K562 (cell line): ENCODE results near the gene LIN9. TPM values are rescaled to one million over a fixed set of nuclear protein-coding genes. Genes with fewer than 3 reads are reported as not detected.

Experiments used
- ATAC-seq: fragments of 200-7000 bp; cut with Tn5 transposase; 3 replicates; pipeline ENCODE4 v1.9.1; 2020; ENCODE audit warnings: moderate library complexity
- BruUV-seq: library from RNA; stranded (reverse); fragments of 400-500 nt; replicated peaks from 2 replicates; lab custom pipeline; 2021; lab: Mats Ljungman, UMichigan
- CTCF ChIA-PET: fragments of 300-600 bp; formaldehyde crosslinking; extraction: SDS; loops from one replicate; lab custom pipeline; 2021; ENCODE audit warnings: low intra/inter-chr PET ratio; lab: Yijun Ruan, JAX
- POLR2A ChIA-PET: fragments of 300-600, 350-650 bp; sonication (Branson Sonifier 250); formaldehyde crosslinking; extraction: SDS; loops from one replicate; lab custom pipeline; 2021; ENCODE audit warnings: antibody characterized with exemption, inconsistent platforms; lab: Yijun Ruan, JAX
- DNase-seq, 4 experiments: peaks; one replicate each; pipeline versions ENCODE4 v3.0.0 to v3.0.0-alpha.2; 2011 to 2018; ENCODE audit warnings: low spot score in 3 of 4, mixed read lengths in 3 of 4; ENCODE audit errors: extremely low read depth in 1 of 4
- FAIRE-seq: peaks from 2 replicates; lab custom pipeline; 2011; peaks lifted over from hg19 to GRCh38; lab: Jason Lieb, UNC
- H2AFZ ChIP-seq: 2 replicates; pipeline ENCODE4 v1.6.0; 2011; ENCODE audit warnings: low read depth, low read length, control low read depth, inconsistent platforms
- H3K27ac ChIP-seq: fragments of 200-600 bp; 3 replicates; pipeline ENCODE4 v1.8.0; 2011; ENCODE audit warnings: low read depth, mild to moderate bottlenecking, control low read depth, inconsistent platforms, low read length, moderate library complexity, mixed read lengths; ENCODE audit errors: extremely low read depth
- H3K27me3 ChIP-seq, 2 experiments: fragments of 300-600 bp in 1 of 2; 2 replicates in 1 of 2; 3 replicates in 1 of 2; pipeline versions ENCODE4 v1.6.0 to v1.8.0; 2011; ENCODE audit warnings: inconsistent platforms in 2 of 2, low read length in 2 of 2, mild to moderate bottlenecking in 1 of 2, mixed read lengths in 1 of 2, moderate library complexity in 1 of 2; ENCODE audit not compliant: control insufficient read depth in 2 of 2, insufficient read depth in 2 of 2
- H3K36me3 ChIP-seq: fragments of 300-600 bp; 3 replicates; pipeline ENCODE4 v1.8.0; 2011; ENCODE audit warnings: mild to moderate bottlenecking, low read length, inconsistent platforms; ENCODE audit not compliant: control insufficient read depth, insufficient read depth
- H3K4me1 ChIP-seq, 2 experiments: fragments of 200-600 bp in 1 of 2; replicated peaks in 1 of 2; 2 replicates in 1 of 2; 3 replicates in 1 of 2; pipeline versions ENCODE4 v1.5.1 to v1.8.0; 2011; ENCODE audit warnings: inconsistent platforms in 2 of 2, low read length in 2 of 2, mild to moderate bottlenecking in 1 of 2, mixed read lengths in 1 of 2, moderate library complexity in 1 of 2; ENCODE audit not compliant: control insufficient read depth in 2 of 2, insufficient read depth in 2 of 2
- H3K4me2 ChIP-seq: 2 replicates; pipeline ENCODE4 v1.6.1; 2011; ENCODE audit warnings: low read length, control low read depth, inconsistent platforms, mixed read lengths; ENCODE audit not compliant: insufficient read depth
- H3K4me3 ChIP-seq: fragments of 200-600 bp; sonication (generic), shearing (Covaris generic); 2 replicates; pipeline ENCODE4 v1.5.1; 2016; ENCODE audit warnings: control low read depth, inconsistent platforms
- H3K79me2 ChIP-seq: fragments of 200-600 bp; 3 replicates; pipeline ENCODE4 v1.8.0; 2011; ENCODE audit warnings: low read length, inconsistent platforms; ENCODE audit not compliant: control insufficient read depth, insufficient read depth
- H3K9ac ChIP-seq, 2 experiments: 2 replicates each; pipeline versions ENCODE4 v1.6.0 to v1.6.1; 2011; ENCODE audit warnings: low read depth in 2 of 2, low read length in 2 of 2, control low read depth in 1 of 2, inconsistent platforms in 1 of 2, mild to moderate bottlenecking in 1 of 2, mixed read lengths in 1 of 2; ENCODE audit not compliant: insufficient read depth in 1 of 2
- H3K9me1 ChIP-seq: one replicate; pipeline ENCODE4 v1.6.0; 2011; ENCODE audit warnings: inconsistent platforms, mild to moderate bottlenecking, low read length, moderate library complexity; ENCODE audit not compliant: control insufficient read depth, insufficient read depth
- H3K9me3 ChIP-seq: replicated peaks from 2 replicates; pipeline ENCODE4 v1.5.1; 2011; ENCODE audit warnings: low read depth, low read length, inconsistent platforms; ENCODE audit not compliant: control insufficient read depth, insufficient read depth
- H4K20me1 ChIP-seq: replicated peaks from 2 replicates; pipeline ENCODE4 v1.6.1; 2011; ENCODE audit warnings: low read length, inconsistent platforms, mixed read lengths; ENCODE audit not compliant: control insufficient read depth, insufficient read depth
- HIVEP1 ChIP-seq: fragments of 250-450 bp; sonication (Bioruptor Pico); IDR thresholded peaks from 2 replicates; pipeline ENCODE4 v1.4.0; 2020; ENCODE audit warnings: mild to moderate bottlenecking
- POLR2H ChIP-seq: IDR thresholded peaks from 2 replicates; pipeline ENCODE4 v1.6.1; 2016; ENCODE audit warnings: missing genetic modification characterization, low read depth, mild to moderate bottlenecking, control low read depth, missing compliant biosample characterization, moderate library complexity
- RBM15 ChIP-seq: fragments of 200-400 bp; formaldehyde crosslinking; IDR thresholded peaks from 2 replicates; pipeline ENCODE4 v1.6.1; 2018; ENCODE audit warnings: mild to moderate bottlenecking, low read length, moderate library complexity; ENCODE audit not compliant: insufficient read depth
- ZNF134 ChIP-seq: fragments of 250-450 bp; sonication (Bioruptor Pico); conservative IDR thresholded peaks from 2 replicates; pipeline ENCODE4 v1.4.0; 2020
- WGBS: fragments of 100-300 bp; shearing (Covaris generic); methylation state at CpG from one replicate; pipeline ENCODE4 v1.1.6; 2016; ENCODE audit warnings: low coverage, mixed read lengths; ENCODE audit not compliant: insufficient coverage; ENCODE audit errors: missing lambda C conversion rate; 5-methylcytosine and 5-hydroxymethylcytosine counted together
- in situ Hi-C: fragments of 300-500 bp; cut with MboI; formaldehyde crosslinking; loops from 4 replicates; pipeline ENCODE4 v1.15.0; 2018; ENCODE audit warnings: inconsistent platforms, mixed read lengths
- intact Hi-C: fragments of 100-400 bp; cut with micrococcal nuclease; formaldehyde crosslinking; loops from 2 replicates; pipeline ENCODE4 v1.14.2; 2022
- polyA plus RNA-seq, 8 experiments: library from polyadenylated mRNA; depleted of rRNA in 4 of 8; stranded (reverse) in 5 of 8; unstranded in 3 of 8; fragments of >200 nt; fragmentation: Nextera tagmentation in 2 of 8; fragmentation: Illumina TruSeq in 1 of 8; extraction: Ambion mirVana in 2 of 8; extraction: Trizol in 1 of 8; gene quantifications; 2 replicates each; pipeline versions ENCODE4 v1.2.1 to v1.2.3, GENCODE V29; 2011 to 2014; ENCODE audit warnings: inconsistent platforms in 1 of 8, missing spikeins in 1 of 8
- total RNA-seq, 7 experiments: library from RNA; depleted of rRNA in 6 of 7; stranded (reverse); fragments of >200 nt in 6 of 7; fragmentation: Illumina TruSeq in 2 of 7; extraction: Trizol in 2 of 7; gene quantifications; 2 replicates each; pipeline versions ENCODE4 v1.2.1 to v1.2.3, GENCODE V29; 2011 to 2021; ENCODE audit warnings: low replicate concordance in 1 of 7
- TF ChIP-seq, protein P1 (sequence below): fragments of 450-650 bp; IDR thresholded peaks from 2 replicates; pipeline ENCODE4 v1.6.1; 2017; ENCODE audit warnings: mild to moderate bottlenecking, moderate library complexity

LIN9 gene
- total and polyA plus RNA-seq, 9 of the 15 experiments (the other 6 are each of a cell fraction or from before 2014, with no cell fraction given): 18.8 to 33.0 (median 25.5) TPM

GRCh38 chr1:226255380-226255779 is 53.6 kb downstream of the LIN9 start:
- Histone ChIP-seq H3K36me3 (peaks cover 28% of the 10 kb centered on the region; the same call in 2 of the 3 replicates), H3K4me1 (no peaks in the 10 kb centered on the region), H3K79me2 (no peaks in the 10 kb centered on the region), H3K27me3 (no peaks in the 10 kb centered on the region), H3K9me3 (no peaks in the 10 kb centered on the region), H3K4me3 (no peak overlapping the region), H4K20me1 (no peaks in the 10 kb centered on the region), H2AFZ (no peak overlapping the region), H3K4me2 (no peak overlapping the region), H3K27ac (no peak overlapping the region), H3K9ac (no peak overlapping the region), H3K9me1 (no peaks in the 10 kb centered on the region)
- in situ Hi-C loops: no loop called here
- FAIRE-seq (no peak), DNase-seq (no peak), ATAC-seq (no peak)
- no peak for TF ChIP-seq POLR2H (tag)
- TF ChIP-seq, protein P1, sequence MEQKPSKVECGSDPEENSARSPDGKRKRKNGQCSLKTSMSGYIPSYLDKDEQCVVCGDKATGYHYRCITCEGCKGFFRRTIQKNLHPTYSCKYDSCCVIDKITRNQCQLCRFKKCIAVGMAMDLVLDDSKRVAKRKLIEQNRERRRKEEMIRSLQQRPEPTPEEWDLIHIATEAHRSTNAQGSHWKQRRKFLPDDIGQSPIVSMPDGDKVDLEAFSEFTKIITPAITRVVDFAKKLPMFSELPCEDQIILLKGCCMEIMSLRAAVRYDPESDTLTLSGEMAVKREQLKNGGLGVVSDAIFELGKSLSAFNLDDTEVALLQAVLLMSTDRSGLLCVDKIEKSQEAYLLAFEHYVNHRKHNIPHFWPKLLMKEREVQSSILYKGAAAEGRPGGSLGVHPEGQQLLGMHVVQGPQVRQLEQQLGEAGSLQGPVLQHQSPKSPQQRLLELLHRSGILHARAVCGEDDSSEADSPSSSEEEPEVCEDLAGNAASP: no peak
- no peak for TF ChIP-seq HIVEP1 (CRISPR knock-in tag)
- no peak for TF ChIP-seq RBM15
- no peak for TF ChIP-seq ZNF134 (CRISPR knock-in tag)
- intact Hi-C loops: no loop called here
- BruUV-seq: no TSS peak
- CTCF ChIA-PET: no interaction called here
- POLR2A ChIA-PET: interaction anchor here (0.6 to 1.7 kb wide), 3 partner anchors 8 to 59 kb away, joined by 3 to 4 read pairs (median 3); no protein-coding TSS in a partner anchor
- 89% methylated on average over 3 of the region's 3 CpGs for WGBS
